ENCODE measurements around the gene EYS.

Gene EYS

GRCh38 chr6:64777941-64778785 is 928.9 kb downstream of the EYS start:
- no peak for TF ChIP-seq CTCF (IDR thresholded peaks at IDR 0.05; ENCODE audit: extremely low read depth, insufficient read depth, missing control alignments)
- in situ Hi-C loops (cut with MboI; ENCODE audit: low pct_unique_long_range_greater_than_20kb, low sequenced_read_pairs, unreplicated experiment): no loop called here
- DNase-seq (ENCODE audit: low spot score): no peak

- in situ Hi-C loops (cut with MboI; ENCODE audit: low pct_unique_long_range_greater_than_20kb, low sequenced_read_pairs, unreplicated experiment): no loop called here
- no peak for DNase-seq (ENCODE audit: low spot score)
- no peak for TF ChIP-seq CTCF (IDR thresholded peaks at IDR 0.05; ENCODE audit: extremely low read depth, insufficient read depth, missing control alignments)
These were observed 930.7 kb downstream of the EYS start for GRCh38 chr6:64776359-64776758.

- TF ChIP-seq CTCF (IDR thresholded peaks at IDR 0.05; ENCODE audit: extremely low read depth, insufficient read depth, missing control alignments): no peak
- in situ Hi-C loops (cut with MboI; ENCODE audit: low pct_unique_long_range_greater_than_20kb, low sequenced_read_pairs, unreplicated experiment): no loop called here
- DNase-seq (ENCODE audit: low spot score): no peak
These were observed 932.1 kb downstream of the EYS start for GRCh38 chr6:64774881-64775280.

- DNase-seq (ENCODE audit: low spot score): no peak
- TF ChIP-seq CTCF (IDR thresholded peaks at IDR 0.05; ENCODE audit: extremely low read depth, insufficient read depth, missing control alignments): no peak
- in situ Hi-C loops (cut with MboI; ENCODE audit: low pct_unique_long_range_greater_than_20kb, low sequenced_read_pairs, unreplicated experiment): no loop called here
These were observed 956.1 kb downstream of the EYS start for GRCh38 chr6:64750910-64751309.

- in situ Hi-C loops (cut with MboI; ENCODE audit: low pct_unique_long_range_greater_than_20kb, low sequenced_read_pairs, unreplicated experiment): no loop called here
- DNase-seq (ENCODE audit: low spot score): no peak
- TF ChIP-seq CTCF (IDR thresholded peaks at IDR 0.05; ENCODE audit: extremely low read depth, insufficient read depth, missing control alignments): no peak
These were observed 969.6 kb downstream of the EYS start for GRCh38 chr6:64737418-64737817.

GRCh38 chr6:64736421-64736950 is 970.5 kb downstream of the EYS start:
- no peak for DNase-seq (ENCODE audit: low spot score)
- TF ChIP-seq CTCF (IDR thresholded peaks at IDR 0.05; ENCODE audit: extremely low read depth, insufficient read depth, missing control alignments): no peak
- in situ Hi-C loops (cut with MboI; ENCODE audit: low pct_unique_long_range_greater_than_20kb, low sequenced_read_pairs, unreplicated experiment): no loop called here
